B cell (primary cell): Measurements from ENCODE around the gene ALDH1A1. TPM values are rescaled to one million over a fixed set of nuclear protein-coding genes. Genes with fewer than 3 reads are reported as not detected.

ENCODE experiments used
- ATAC-seq: fragments of 200-7000 bp; cut with Tn5 transposase; one replicate; pipeline ENCODE4 v1.10.0; 2021; ENCODE audit warnings: low read depth, mild to moderate bottlenecking, moderate number of reproducible peaks, moderate library complexity
- CTCF ChIA-PET: fragments of 350-600 bp; sonication (Branson Sonifier 250); formaldehyde crosslinking; loops from one replicate; lab custom pipeline; 2021; ENCODE audit warnings: antibody characterized with exemption, inconsistent platforms; lab: Charles Lee
- POLR2A ChIA-PET: fragments of 350-600 bp; sonication (Branson Sonifier 250); formaldehyde crosslinking; loops from one replicate; lab custom pipeline; 2021; ENCODE audit warnings: antibody characterized with exemption; lab: Charles Lee
- DNase-seq: peaks from one replicate; pipeline ENCODE4 v3.0.0; 2013
- H2AFZ ChIP-seq: 2 replicates; pipeline ENCODE4 v1.6.1; 2012; ENCODE audit warnings: mild to moderate bottlenecking, low read depth, low read length; ENCODE audit not compliant: insufficient read depth, poor library complexity, severe bottlenecking
- H3K27ac ChIP-seq, 2 donors: 1 replicate in 1 of 2; 2 replicates in 1 of 2; pipeline ENCODE4 v1.5.1; 2012 to 2013; ENCODE audit warnings: low read length in 2 of 2, mild to moderate bottlenecking in 2 of 2, moderate library complexity in 1 of 2
- H3K27me3 ChIP-seq, 4 experiments: fragments of 200-600 bp in 1 of 4; sonication (generic) in 1 of 4; replicated peaks in 1 of 4; 1 replicate in 2 of 4; 2 replicates in 2 of 4; pipeline versions ENCODE4 v1.6.1 to v1.7.0; 2013 to 2016; ENCODE audit warnings: low read length in 3 of 4, mild to moderate bottlenecking in 2 of 4, mixed read lengths in 1 of 4, moderate library complexity in 1 of 4; ENCODE audit not compliant: insufficient read depth in 4 of 4, control insufficient read depth in 3 of 4; ENCODE audit errors: control extremely low read depth in 1 of 4
- H3K36me3 ChIP-seq, 2 experiments: replicated peaks in 1 of 2; 1 replicate in 1 of 2; 2 replicates in 1 of 2; pipeline versions ENCODE4 v1.6.1 to v1.7.1; 2013; ENCODE audit warnings: low read length in 1 of 2; ENCODE audit not compliant: insufficient read depth in 2 of 2, control insufficient read depth in 1 of 2; ENCODE audit errors: control extremely low read depth in 1 of 2, extremely low read depth in 1 of 2
- H3K4me1 ChIP-seq, 2 donors: fragments of 200-600 bp in 1 of 2; sonication (generic) in 1 of 2; 1 replicate in 1 of 2; 2 replicates in 1 of 2; pipeline versions ENCODE4 v1.5.1 to v1.6.1; 2013 to 2017; ENCODE audit warnings: low read length in 2 of 2; ENCODE audit not compliant: control insufficient read depth in 2 of 2, insufficient read depth in 2 of 2
- H3K4me2 ChIP-seq: replicated peaks from 2 replicates; pipeline ENCODE3; 2012; ENCODE audit warnings: mild to moderate bottlenecking, low read depth, low read length; ENCODE audit not compliant: poor library complexity, severe bottlenecking
- H3K4me3 ChIP-seq, 5 experiments: fragments of 200-600 bp in 1 of 5; sonication (generic) in 1 of 5; 1 replicate in 3 of 5; 2 replicates in 2 of 5; pipeline versions ENCODE4 v1.5.1 to v1.7.0; 2011 to 2016; ENCODE audit warnings: low read length in 4 of 5, mild to moderate bottlenecking in 4 of 5, low read depth in 2 of 5, control low read depth in 1 of 5, moderate library complexity in 1 of 5; ENCODE audit not compliant: insufficient read depth in 1 of 5; ENCODE audit errors: control extremely low read depth in 1 of 5, extremely low read depth in 1 of 5
- H3K79me2 ChIP-seq: fragments of 200-600 bp; sonication (generic); one replicate; pipeline ENCODE4 v1.6.0; 2016; ENCODE audit warnings: low read length; ENCODE audit not compliant: control insufficient read depth, insufficient read depth
- H3K9ac ChIP-seq: fragments of 200-600 bp; sonication (generic); 2 replicates; pipeline ENCODE4 v1.6.1; 2017; ENCODE audit warnings: mild to moderate bottlenecking, low read length, moderate library complexity
- H3K9me3 ChIP-seq, 3 donors: one replicate each; pipeline versions ENCODE4 v1.6.1 to v1.7.1; 2013; ENCODE audit warnings: low read length in 2 of 3; ENCODE audit not compliant: control insufficient read depth in 2 of 3, insufficient read depth in 1 of 3; ENCODE audit errors: control extremely low read depth in 1 of 3
- H4K20me1 ChIP-seq: 2 replicates; pipeline ENCODE4 v1.6.0; 2012; ENCODE audit warnings: mild to moderate bottlenecking, low read length; ENCODE audit not compliant: insufficient read depth, control insufficient read depth, poor library complexity, severe bottlenecking
- H3K27ac Mint-ChIP-seq: one replicate; pipeline ENCODE4 v1.8.0; 2021; ENCODE audit warnings: mixed read lengths
- H3K27me3 Mint-ChIP-seq: one replicate; pipeline ENCODE4 v1.8.0; 2021; ENCODE audit warnings: mixed read lengths
- H3K4me1 Mint-ChIP-seq: one replicate; pipeline ENCODE4 v1.8.0; 2021; ENCODE audit warnings: mixed read lengths
- H3K4me3 Mint-ChIP-seq: one replicate; pipeline ENCODE4 v1.8.0; 2021; ENCODE audit warnings: mixed read lengths
- H3K9me3 Mint-ChIP-seq: one replicate; pipeline ENCODE4 v1.8.0; 2022; ENCODE audit warnings: mixed read lengths; ENCODE audit not compliant: insufficient read depth
- CTCF ChIP-seq: fragments of 200-600 bp; IDR thresholded peaks from one replicate; pipeline ENCODE4 v1.8.0; 2022; ENCODE audit warnings: antibody characterized with exemption, mild to moderate bottlenecking
- EZH2 ChIP-seq: IDR thresholded peaks from 2 replicates; pipeline ENCODE4 v1.6.1; 2012; ENCODE audit warnings: borderline replicate concordance, low read depth, mild to moderate bottlenecking, moderate library complexity, low read length; ENCODE audit not compliant: insufficient read depth, poor library complexity, severe bottlenecking
- WGBS: methylation state at CpG from one replicate; pipeline ENCODE4 v1.1.5; 2013; ENCODE audit warnings: missing lambda C conversion rate; ENCODE audit not compliant: insufficient coverage; 5-methylcytosine and 5-hydroxymethylcytosine counted together
- intact Hi-C: fragments of 100-400 bp; cut with micrococcal nuclease; formaldehyde crosslinking; loops from one replicate; pipeline ENCODE4 v1.10.0; 2022
- polyA plus RNA-seq: library from polyadenylated mRNA; depleted of rRNA; stranded (reverse); fragments of >200 nt; gene quantifications from 2 replicates; pipeline ENCODE4 v1.2.3, GENCODE V29; 2012
- total RNA-seq, 2 donors: library from RNA; stranded (reverse); fragments of 120-200 nt in 1 of 2; gene quantifications; 1 replicate in 1 of 2; 2 replicates in 1 of 2; pipeline versions ENCODE4 v1.2.3 to v1.2.4, GENCODE V29; 2013 to 2022

ALDH1A1 gene
- total and polyA plus RNA-seq, 2 donors (not counting 1 experiment from before 2014, with no cell fraction given): 0.43 TPM; not detected in 1

- H3K4me3 ChIP-seq: no peak overlapping the region
- ATAC-seq: no peak
Observed at GRCh38 chr9:72902268-72902667, 50.6 kb downstream of the ALDH1A1 start.

More at GRCh38 chr9:72902268-72902667, 50.6 kb downstream of the ALDH1A1 start:
- H3K9me3 Mint-ChIP-seq: no peaks in the 10 kb centered on the region
- no peaks in the 10 kb centered on the region for H3K4me1 Mint-ChIP-seq
- Histone ChIP-seq H3K79me2 (no peaks in the 10 kb centered on the region), H3K27ac (no peak overlapping the region), H2AFZ (no peak overlapping the region), H3K4me2 (no peak overlapping the region), H3K27me3 (no peaks in the 10 kb centered on the region), H3K4me1 (no peaks in the 10 kb centered on the region), H3K9me3 (no peaks in the 10 kb centered on the region), H3K9ac (no peak overlapping the region), H3K36me3 (no peaks in the 10 kb centered on the region), H4K20me1 (no peaks in the 10 kb centered on the region)
- no peak overlapping the region for H3K4me3 Mint-ChIP-seq
- intact Hi-C loops: no loop called here
- no CpG with 5 or more reads among the region's 1 CpG for WGBS
- H3K27ac Mint-ChIP-seq: no peak overlapping the region
- no peak for TF ChIP-seq CTCF
- no peak for TF ChIP-seq EZH2
- ChIA-PET CTCF (no interaction called here), POLR2A (no interaction called here)
- H3K27me3 Mint-ChIP-seq: no peaks in the 10 kb centered on the region
- no peak for DNase-seq
